IMR-90 (cell line): ENCODE measurements around the gene NFIX. TPM values are rescaled to one million over a fixed set of nuclear protein-coding genes. Genes with fewer than 3 reads are reported as not detected.

Source experiments
- ATAC-seq: fragments of 200-7000 bp; cut with Tn5 transposase; 2 replicates; pipeline ENCODE4 v1.9.1; 2020; ENCODE audit warnings: low read depth, mild to moderate bottlenecking, moderate library complexity
- BruUV-seq: library from RNA; stranded (reverse); fragments of 400-500 nt; replicated peaks from 2 replicates; lab custom pipeline; 2021; lab: Mats Ljungman, UMichigan
- CTCF ChIA-PET: fragments of 300-600 bp; formaldehyde crosslinking; extraction: SDS; loops from one replicate; lab custom pipeline; 2021; ENCODE audit warnings: antibody characterized with exemption; lab: Yijun Ruan, JAX
- POLR2A ChIA-PET: fragments of 300-600 bp; sonication (Branson Sonifier 250); formaldehyde crosslinking; loops from one replicate; lab custom pipeline; 2022; ENCODE audit warnings: antibody characterized with exemption; ENCODE audit not compliant: unreplicated experiment; lab: Charles Lee
- DNase-seq: peaks from one replicate; pipeline ENCODE4 v3.0.0; 2013
- H2AFZ ChIP-seq: replicated peaks from 2 replicates; pipeline ENCODE3; 2013; ENCODE audit warnings: low read length, mild to moderate bottlenecking; ENCODE audit not compliant: poor library complexity
- H2AK5ac ChIP-seq: 2 replicates; pipeline ENCODE4 v1.6.1; 2013; ENCODE audit warnings: low read depth, low read length, inconsistent platforms
- H2AK9ac ChIP-seq: replicated peaks from 2 replicates; pipeline ENCODE3; 2013; ENCODE audit warnings: mild to moderate bottlenecking, low read depth, low read length, moderate library complexity; ENCODE audit not compliant: poor library complexity
- H2BK120ac ChIP-seq: 2 replicates; pipeline ENCODE4 v1.6.1; 2013; ENCODE audit warnings: low read depth, low read length, inconsistent platforms
- H2BK15ac ChIP-seq: 3 replicates; pipeline ENCODE4 v1.6.1; 2013; ENCODE audit warnings: low read depth, low read length, inconsistent platforms
- H2BK20ac ChIP-seq: 2 replicates; pipeline ENCODE4 v1.6.1; 2013; ENCODE audit warnings: low read depth, mild to moderate bottlenecking, inconsistent platforms, low read length, moderate library complexity
- H2BK5ac ChIP-seq: 2 replicates; pipeline ENCODE4 v1.6.1; 2013; ENCODE audit warnings: mild to moderate bottlenecking, low read depth, low read length, inconsistent platforms; ENCODE audit not compliant: poor library complexity, severe bottlenecking
- H3K14ac ChIP-seq: replicated peaks from 2 replicates; pipeline ENCODE4 v1.6.1; 2013; ENCODE audit warnings: low read depth, low read length, inconsistent platforms
- H3K18ac ChIP-seq: 2 replicates; pipeline ENCODE4 v1.6.1; 2013; ENCODE audit warnings: low read depth, low read length, control low read depth
- H3K23ac ChIP-seq: 2 replicates; pipeline ENCODE4 v1.6.1; 2013; ENCODE audit warnings: low read depth, low read length, inconsistent platforms
- H3K27ac ChIP-seq: 2 replicates; pipeline ENCODE4 v1.5.1; 2013; ENCODE audit warnings: mild to moderate bottlenecking, control low read depth, low read length; ENCODE audit not compliant: insufficient read depth
- H3K27me3 ChIP-seq: 2 replicates; pipeline ENCODE4 v1.6.1; 2013; ENCODE audit warnings: low read length; ENCODE audit not compliant: control insufficient read depth, insufficient read depth
- H3K36me3 ChIP-seq: 2 replicates; pipeline ENCODE4 v1.6.1; 2013; ENCODE audit warnings: low read length, mixed read lengths; ENCODE audit not compliant: control insufficient read depth, insufficient read depth
- H3K4ac ChIP-seq: 2 replicates; pipeline ENCODE4 v1.6.1; 2013; ENCODE audit warnings: low read depth, low read length, inconsistent platforms
- H3K4me1 ChIP-seq: 2 replicates; pipeline ENCODE4 v1.6.1; 2013; ENCODE audit warnings: low read length, mixed read lengths; ENCODE audit not compliant: control insufficient read depth, insufficient read depth
- H3K4me2 ChIP-seq: 2 replicates; pipeline ENCODE4 v1.6.1; 2013; ENCODE audit warnings: low read depth, mild to moderate bottlenecking, control low read depth, low read length, moderate library complexity
- H3K4me3 ChIP-seq: 2 replicates; pipeline ENCODE4 v1.5.1; 2013; ENCODE audit warnings: low read depth, mild to moderate bottlenecking, control low read depth, low read length, moderate library complexity; ENCODE audit not compliant: insufficient read depth
- H3K56ac ChIP-seq: 2 replicates; pipeline ENCODE4 v1.6.1; 2013; ENCODE audit warnings: low read length, inconsistent platforms; ENCODE audit not compliant: insufficient read depth; ENCODE audit errors: extremely low read depth
- H3K79me1 ChIP-seq, 2 experiments: 2 replicates each; pipeline ENCODE4 v1.6.1; 2013; ENCODE audit warnings: low read length in 2 of 2, inconsistent platforms in 1 of 2, low read depth in 1 of 2
- H3K9ac ChIP-seq: 2 replicates; pipeline ENCODE4 v1.6.1; 2013; ENCODE audit warnings: low read depth, low read length, control low read depth
- H3K9me1 ChIP-seq: 2 replicates; pipeline ENCODE4 v1.6.1; 2013; ENCODE audit warnings: low read length, inconsistent platforms; ENCODE audit not compliant: insufficient read depth
- H3K9me3 ChIP-seq: 2 replicates; pipeline ENCODE4 v1.6.1; 2013; ENCODE audit warnings: low read length; ENCODE audit not compliant: control insufficient read depth, insufficient read depth
- H4K20me1 ChIP-seq: 2 replicates; pipeline ENCODE4 v1.6.1; 2013; ENCODE audit warnings: low read length, inconsistent platforms; ENCODE audit not compliant: insufficient read depth
- H4K5ac ChIP-seq: 2 replicates; pipeline ENCODE4 v1.6.1; 2013; ENCODE audit warnings: mild to moderate bottlenecking, low read depth, low read length, control low read depth
- H4K8ac ChIP-seq, 2 experiments: 2 replicates each; pipeline ENCODE4 v1.6.1; 2013; ENCODE audit warnings: low read depth in 2 of 2, low read length in 2 of 2, control low read depth in 1 of 2, inconsistent platforms in 1 of 2
- H4K91ac ChIP-seq: 2 replicates; pipeline ENCODE4 v1.6.1; 2013; ENCODE audit warnings: low read depth, low read length, inconsistent platforms; ENCODE audit not compliant: insufficient read depth
- CEBPB ChIP-seq: IDR thresholded peaks from 2 replicates; pipeline ENCODE4 v1.6.1; 2012; ENCODE audit warnings: low read depth, low read length, improper control_type of control experiment
- CTCF ChIP-seq: conservative IDR thresholded peaks from 2 replicates; pipeline ENCODE4 v1.5.1; 2012; ENCODE audit warnings: mild to moderate bottlenecking, low read depth, low read length, improper control_type of control experiment
- ELK1 ChIP-seq: fragments of 150-350 bp; IDR thresholded peaks from 2 replicates; pipeline ENCODE4 v1.6.1; 2016; ENCODE audit warnings: low read depth, mild to moderate bottlenecking, low read length, moderate library complexity, borderline replicate concordance
- MAZ ChIP-seq: IDR thresholded peaks from 2 replicates; pipeline ENCODE4 v1.6.1; 2012; ENCODE audit warnings: low read depth, mild to moderate bottlenecking, low read length, improper control_type of control experiment, moderate library complexity, borderline replicate concordance
- NFE2L2 ChIP-seq: fragments of 150-350 bp; IDR thresholded peaks from 2 replicates; pipeline ENCODE4 v1.6.1; 2016; ENCODE audit warnings: low read depth, mild to moderate bottlenecking, low read length
- WGBS, 2 experiments: methylation state at CpG; one replicate each; pipeline versions ENCODE4 v1.1.5 to v1.1.7; 2013; ENCODE audit warnings: missing lambda C conversion rate in 2 of 2; ENCODE audit not compliant: insufficient read length in 1 of 2; ENCODE audit errors: extremely low coverage in 2 of 2; 5-methylcytosine and 5-hydroxymethylcytosine counted together
- dilution Hi-C: fragments of 300-500 bp; cut with HindIII; formaldehyde crosslinking; loops from one replicate; pipeline ENCODE4 v1.14.3; 2018; ENCODE audit warnings: low sequenced_read_pairs; ENCODE audit not compliant: unreplicated experiment
- in situ Hi-C: fragments of 300-500 bp; cut with MboI; formaldehyde crosslinking; loops from 3 replicates; pipeline ENCODE4 v1.14.3; 2019; ENCODE audit warnings: low sequenced_read_pairs, inconsistent platforms, mixed read lengths
- intact Hi-C: fragments of 100-400 bp; cut with micrococcal nuclease; formaldehyde crosslinking; loops from 2 replicates; pipeline ENCODE4 v1.10.0; 2022
- polyA plus RNA-seq, 3 experiments: library from polyadenylated mRNA; depleted of rRNA; stranded (reverse); fragments of >200 nt; gene quantifications; 2 replicates each; pipeline ENCODE4 v1.2.3, GENCODE V29; 2012; ENCODE audit warnings: low replicate concordance in 1 of 3
- total RNA-seq: library from RNA; depleted of rRNA; stranded (reverse); fragments of >200 nt; gene quantifications from 2 replicates; pipeline ENCODE4 v1.2.3, GENCODE V29; 2012

NFIX gene
- total and polyA plus RNA-seq, 2 of the 4 experiments (the other 2 are of a cell fraction), result 10.2 to 47.7 TPM

GRCh38 chr19:13120031-13120430 is 124.8 kb downstream of the NFIX start:
- no peak overlapping the region for H4K8ac ChIP-seq
- H3K14ac ChIP-seq, result peak overlapping the region; percentile 89
- H2BK5ac ChIP-seq, result peak overlapping the region; percentile 94
- peak overlapping the region; percentile 98; the same call in 1 of the 2 replicates for H3K9ac ChIP-seq
- in situ Hi-C loops (no loop called here), intact Hi-C loops (no loop called here), dilution Hi-C loops (no loop called here)
- no TSS peak for BruUV-seq
- CTCF ChIA-PET, result interaction anchor here (0.6 to 0.7 kb wide), 2 partner anchors 145 to 155 kb away, joined by 5 to 7 read pairs; no protein-coding TSS in a partner anchor
- peaks cover 25% of the 10 kb centered on the region for H3K4me1 ChIP-seq
- H3K36me3 ChIP-seq, result peaks cover 17% of the 10 kb centered on the region
- peak overlapping the region; percentile 97 for H3K27ac ChIP-seq
- no peak for TF ChIP-seq NFE2L2
- no peak for TF ChIP-seq CEBPB
- no peak for TF ChIP-seq CTCF
- TF ChIP-seq MAZ, result no peak
- no peak for TF ChIP-seq ELK1
- H3K9me3 ChIP-seq, result no peaks in the 10 kb centered on the region
- ATAC-seq, result no peak
- peak overlapping the region; percentile 95 for H3K4me2 ChIP-seq
- H3K4ac ChIP-seq, result peak overlapping the region; percentile 88
- H3K18ac ChIP-seq, result no peak overlapping the region
- peak overlapping the region; percentile 90 for H2AK9ac ChIP-seq
- no peak overlapping the region for H3K56ac ChIP-seq
- DNase-seq, result no peak
- H2BK120ac ChIP-seq, result no peak overlapping the region
- H3K27me3 ChIP-seq, result no peaks in the 10 kb centered on the region
- H2BK20ac ChIP-seq, result no peak overlapping the region
- no peak overlapping the region for H3K4me3 ChIP-seq
- H3K23ac ChIP-seq, result peak overlapping the region; percentile 95
- H3K79me1 ChIP-seq, result peaks cover 0 to 81% of the 10 kb centered on the region in 2 experiments; a peak in 3 of 4 replicates
- H2BK15ac ChIP-seq, result no peak overlapping the region
- no peak overlapping the region for H2AFZ ChIP-seq
- WGBS, 2 experiments, result 86% methylated on average over 2 of the region's 9 CpGs; no CpG with 5 or more reads in 1 of the 2 experiments
- H4K20me1 ChIP-seq, result peaks cover 63% of the 10 kb centered on the region
- H3K9me1 ChIP-seq, result peaks cover 26% of the 10 kb centered on the region
- no peak overlapping the region for H4K5ac ChIP-seq
- peak overlapping the region; percentile 21 for H4K91ac ChIP-seq
- POLR2A ChIA-PET, result interaction anchor here (1.0 kb wide), 1 partner anchor 26 kb away, joined by 3 read pairs; no protein-coding TSS in a partner anchor
- H2AK5ac ChIP-seq, result peak overlapping the region; percentile 95
